C4-2B (cell line): ENCODE results near the gene UBAP1.

Experiments
- H3K27ac ChIP-seq: fragments of 450-650 bp; 2 replicates; pipeline ENCODE4 v1.5.1; 2017
- ZFX ChIP-seq: fragments of 450-650 bp; IDR thresholded peaks from 2 replicates; pipeline ENCODE4 v1.6.1; 2017
- TF ChIP-seq, protein P1 (sequence below): fragments of 450-650 bp; conservative IDR thresholded peaks from 2 replicates; pipeline ENCODE4 v1.5.1; 2017; ENCODE audit warnings: mild to moderate bottlenecking

Gene UBAP1

DNA sequence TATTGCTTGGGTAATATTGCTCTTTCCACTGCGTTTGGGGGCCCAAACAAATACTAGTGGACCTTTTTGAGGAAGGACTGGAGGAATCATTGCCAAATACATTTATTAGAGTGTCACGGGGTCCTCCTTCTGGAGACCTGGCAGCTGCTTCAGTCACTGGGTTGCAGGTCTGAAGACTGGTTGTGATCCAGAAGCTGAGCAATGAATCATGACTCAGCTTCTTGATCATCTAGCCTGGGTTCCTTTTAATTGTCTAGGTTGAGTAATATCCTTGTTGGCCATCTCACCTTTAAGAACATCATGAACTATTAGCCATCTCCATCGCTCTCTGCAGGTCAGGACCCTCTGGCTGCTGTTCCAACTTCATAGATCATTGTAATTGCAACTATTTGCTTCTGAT is 15.4 kb upstream of the UBAP1 start:
- TF ChIP-seq, protein P1, sequence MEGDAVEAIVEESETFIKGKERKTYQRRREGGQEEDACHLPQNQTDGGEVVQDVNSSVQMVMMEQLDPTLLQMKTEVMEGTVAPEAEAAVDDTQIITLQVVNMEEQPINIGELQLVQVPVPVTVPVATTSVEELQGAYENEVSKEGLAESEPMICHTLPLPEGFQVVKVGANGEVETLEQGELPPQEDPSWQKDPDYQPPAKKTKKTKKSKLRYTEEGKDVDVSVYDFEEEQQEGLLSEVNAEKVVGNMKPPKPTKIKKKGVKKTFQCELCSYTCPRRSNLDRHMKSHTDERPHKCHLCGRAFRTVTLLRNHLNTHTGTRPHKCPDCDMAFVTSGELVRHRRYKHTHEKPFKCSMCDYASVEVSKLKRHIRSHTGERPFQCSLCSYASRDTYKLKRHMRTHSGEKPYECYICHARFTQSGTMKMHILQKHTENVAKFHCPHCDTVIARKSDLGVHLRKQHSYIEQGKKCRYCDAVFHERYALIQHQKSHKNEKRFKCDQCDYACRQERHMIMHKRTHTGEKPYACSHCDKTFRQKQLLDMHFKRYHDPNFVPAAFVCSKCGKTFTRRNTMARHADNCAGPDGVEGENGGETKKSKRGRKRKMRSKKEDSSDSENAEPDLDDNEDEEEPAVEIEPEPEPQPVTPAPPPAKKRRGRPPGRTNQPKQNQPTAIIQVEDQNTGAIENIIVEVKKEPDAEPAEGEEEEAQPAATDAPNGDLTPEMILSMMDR = no peak
- no peak for TF ChIP-seq ZFX
- H3K27ac ChIP-seq = peak overlapping the region; percentile 51

DNA sequence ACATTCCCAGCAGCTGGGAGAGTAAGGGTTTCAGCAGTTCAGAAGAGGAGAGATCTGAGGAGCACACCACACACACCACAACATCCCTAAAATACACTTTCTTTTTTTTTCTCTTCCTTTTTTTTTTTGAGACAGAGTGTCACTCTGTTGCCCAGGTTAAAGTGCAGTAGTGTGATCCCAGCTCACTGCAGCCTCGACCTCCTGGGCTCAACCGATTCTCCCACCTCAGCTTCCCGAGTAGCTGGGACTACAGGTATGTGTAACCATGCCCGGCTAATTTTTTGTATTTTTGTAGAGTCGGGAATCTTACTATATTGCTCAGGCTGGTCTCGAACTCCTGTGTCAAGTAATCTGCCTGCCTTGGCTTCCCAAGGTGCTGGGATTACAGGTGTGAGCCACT is 9.7 kb upstream of the UBAP1 start:
- TF ChIP-seq, protein P1 = no peak
- TF ChIP-seq ZFX = no peak
- no peak overlapping the region for H3K27ac ChIP-seq

DNA sequence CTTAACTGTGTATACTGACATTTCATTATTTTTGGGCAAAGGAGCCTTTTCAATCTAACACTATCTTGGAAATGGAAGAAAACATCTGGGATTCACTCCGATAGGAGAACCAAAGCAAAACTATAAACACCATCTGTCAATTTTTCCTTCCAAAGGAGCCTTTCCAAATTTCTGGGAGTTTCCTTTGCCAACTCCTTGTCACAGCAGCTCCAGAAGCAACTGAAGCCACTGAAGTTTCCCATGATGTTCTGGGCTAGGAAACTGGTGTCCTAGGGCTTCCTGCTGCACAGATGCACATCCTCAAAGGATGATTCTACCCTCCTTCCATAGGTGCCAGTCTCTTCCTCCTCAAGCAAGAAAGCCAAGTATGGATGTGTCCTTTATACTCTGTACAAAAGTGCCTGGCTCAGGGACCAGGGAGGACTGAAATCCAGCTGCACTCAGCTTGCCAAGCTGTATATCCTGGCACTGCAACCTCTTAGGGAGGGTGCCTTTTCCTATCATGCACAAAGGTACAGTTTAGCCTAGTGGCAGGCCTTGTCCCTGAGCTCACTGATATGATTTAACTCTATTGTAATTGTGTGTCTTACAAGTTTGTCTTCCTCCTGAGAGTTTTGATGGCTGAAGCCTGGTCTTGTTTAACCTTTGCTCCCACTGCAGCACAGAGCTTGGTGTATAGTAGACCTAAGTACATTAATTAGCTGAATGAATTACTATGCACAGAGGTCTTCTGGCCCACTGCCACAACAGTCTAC is 8.4 kb upstream of the UBAP1 start:
- TF ChIP-seq ZFX = no peak
- TF ChIP-seq, protein P1 = no peak
- no peak overlapping the region for H3K27ac ChIP-seq

DNA sequence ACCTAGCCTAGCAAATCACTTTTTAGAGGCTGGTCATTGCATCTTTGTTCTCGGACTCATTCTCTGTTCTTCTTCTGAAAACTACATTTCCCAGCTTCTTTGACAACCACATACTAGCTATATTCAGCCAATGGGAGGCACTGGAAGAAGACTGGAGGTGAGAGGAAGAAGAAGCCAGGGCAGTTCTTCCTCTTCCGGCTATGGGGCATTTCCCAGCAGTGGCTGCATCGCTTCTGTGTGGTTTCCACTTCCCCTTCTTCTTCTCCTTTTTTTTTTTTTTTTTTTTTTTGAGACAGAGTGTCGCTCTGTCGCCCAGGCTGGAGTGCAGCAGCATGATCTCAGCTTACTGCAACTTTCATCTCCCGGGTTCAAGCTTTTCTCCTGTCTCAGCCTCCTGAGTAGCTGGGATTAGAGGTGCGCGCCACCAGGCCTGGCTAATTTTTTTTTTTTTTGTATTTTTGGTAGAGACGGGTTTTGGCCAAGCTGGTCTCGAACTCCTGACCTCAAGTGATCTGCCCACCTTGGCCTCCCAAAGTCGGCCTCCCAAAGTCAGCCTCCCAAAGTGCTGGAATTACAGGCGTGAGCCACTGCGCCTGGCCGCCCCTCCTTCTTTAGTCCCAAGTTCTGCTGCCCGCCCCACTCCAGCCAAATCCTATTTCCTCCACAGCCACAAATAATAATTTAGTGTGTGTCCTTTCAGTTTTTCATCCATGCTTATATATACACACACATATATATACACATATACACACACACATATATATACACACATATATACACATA is 6.9 kb upstream of the UBAP1 start:
- TF ChIP-seq ZFX = no peak
- TF ChIP-seq, protein P1 = no peak
- no peak overlapping the region for H3K27ac ChIP-seq

DNA sequence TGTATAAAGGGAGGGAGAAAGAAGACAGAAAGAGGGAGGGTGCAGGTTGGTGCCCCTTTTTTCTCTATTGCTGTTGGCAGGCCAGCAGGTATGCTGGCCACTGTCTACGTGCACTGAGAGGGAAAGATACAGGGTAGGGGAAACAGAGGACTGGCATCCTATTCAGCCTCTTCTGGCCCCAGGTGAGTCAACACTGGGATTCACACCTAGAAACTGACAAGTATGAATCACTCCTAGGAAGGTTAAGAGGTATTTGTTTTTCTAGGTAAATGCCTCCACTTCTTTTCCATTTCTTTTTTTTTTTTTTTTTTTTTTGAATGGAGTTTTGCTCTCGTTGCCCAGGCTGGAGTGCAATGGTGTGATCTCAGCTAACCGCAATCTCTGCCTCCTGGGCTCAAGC is 2.8 kb upstream of the UBAP1 start:
- H3K27ac ChIP-seq = no peak overlapping the region

DNA sequence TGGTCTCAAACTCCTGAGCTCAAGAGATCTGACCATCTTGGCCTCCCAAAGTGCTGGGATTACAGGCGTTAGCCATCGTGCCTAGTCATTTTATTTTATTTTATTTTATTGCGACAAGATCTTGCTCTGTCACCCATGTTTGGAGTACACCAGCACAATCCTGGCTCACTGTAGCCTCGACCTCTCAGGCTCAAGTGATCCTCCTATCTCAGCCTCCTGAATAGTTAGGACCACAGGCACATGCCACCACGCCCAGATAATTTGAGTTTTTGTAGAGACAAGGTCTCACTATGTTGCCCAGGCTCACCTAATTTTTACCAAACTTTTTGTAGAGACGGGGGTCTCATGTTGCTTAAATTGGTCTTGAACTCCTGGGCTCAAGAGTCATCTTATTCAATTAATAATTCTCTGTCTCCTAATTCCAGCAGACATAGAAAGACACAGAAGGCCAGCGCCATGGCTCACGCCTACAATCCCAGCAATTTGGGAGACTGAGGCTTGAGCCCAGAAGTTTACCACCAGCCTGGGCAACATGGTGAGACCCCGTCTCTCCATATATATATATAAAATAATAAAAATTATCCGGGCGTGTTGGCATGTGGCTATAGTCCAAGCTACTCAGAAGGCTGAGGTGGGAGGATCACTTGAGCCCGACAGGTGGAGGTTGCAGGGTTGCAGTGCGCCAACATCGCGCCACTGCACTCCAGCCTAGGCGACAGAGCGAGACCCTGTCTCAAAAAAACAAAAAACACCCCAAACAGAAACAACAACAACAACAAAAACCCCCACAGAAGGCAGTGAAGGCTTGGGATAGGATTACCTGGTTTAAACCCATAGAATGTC is 1.0 kb upstream of the UBAP1 start:
- no peak for TF ChIP-seq ZFX
- TF ChIP-seq, protein P1 = no peak
- H3K27ac ChIP-seq = peak overlapping the region; percentile 89

More for the DNA sequence above, 2.8 kb upstream of the UBAP1 start:
- TF ChIP-seq, protein P1 = no peak
- TF ChIP-seq ZFX = no peak
